Measurements from ENCODE around the gene CNOT11. TPM values are rescaled to one million over a fixed set of nuclear protein-coding genes. Genes with fewer than 3 reads are reported as not detected.

Gene CNOT11
- total and polyA plus RNA-seq, 2 of the 13 experiments (the other 11 are each of a cell fraction or from before 2014, with no cell fraction given): 114 to 209 TPM

GRCh38 chr2:101308432-101309210 lies 55.9 kb downstream of the CNOT11 start, which contains the start of gene RNF149 (continued):
- TF ChIP-seq ZNF724P (CRISPR knock-in tag; IDR thresholded peaks at IDR 0.05; ENCODE audit: borderline replicate concordance) (peak; percentile 93), HNRNPL (IDR thresholded peaks at IDR 0.05; ENCODE audit: low read depth, low read length) (0 out of 2 replicates have a peak, but pooled peaks have one; percentile 42), ARID3A (IDR thresholded peaks at IDR 0.05; ENCODE audit: low read depth, low read length) (no peak; the same call in 1 of the 2 replicates), ZNF138 (CRISPR knock-in tag; IDR thresholded peaks at IDR 0.05; ENCODE audit: low read depth) (peak; percentile 95; the same call in 1 of the 2 replicates), ZNF17 (CRISPR knock-in tag; IDR thresholded peaks at IDR 0.05) (peak; percentile 19; the same call in 1 of the 2 replicates), MIER3 (CRISPR knock-in tag; IDR thresholded peaks at IDR 0.05; ENCODE audit: borderline replicate concordance) (peak; percentile 90; the same call in 1 of the 2 replicates), ARNTL (CRISPR knock-in tag; IDR thresholded peaks at IDR 0.05) (peak; percentile 80), ATF7 (IDR thresholded peaks at IDR 0.05) (no peak), ATF7 (CRISPR knock-in tag; IDR thresholded peaks at IDR 0.05) (peak; percentile 84), KAT8 (CRISPR knock-in tag; IDR thresholded peaks at IDR 0.05) (peak; percentile 90), MAFK (conservative IDR thresholded peaks at IDR 0.05 in 1 of 2, IDR thresholded peaks at IDR 0.05 in 1 of 2; ENCODE audit: low read length in 2 of 2) (no peak), ZNF207 (IDR thresholded peaks at IDR 0.05; ENCODE audit: borderline replicate concordance) (no peak), PRMT3 (CRISPR knock-in tag; IDR thresholded peaks at IDR 0.05; ENCODE audit: borderline replicate concordance, low read depth) (no peak), RFXAP (CRISPR knock-in tag; IDR thresholded peaks at IDR 0.05; ENCODE audit: borderline replicate concordance) (peak; percentile 94), XBP1 (CRISPR knock-in tag; IDR thresholded peaks at IDR 0.05) (no peak; the same call in 1 of the 2 replicates), HIC2 (CRISPR knock-in tag; IDR thresholded peaks at IDR 0.05; ENCODE audit: low read depth) (0 out of 2 replicates have a peak, but pooled peaks have one; percentile 24), ZNF607 (CRISPR knock-in tag; IDR thresholded peaks at IDR 0.05; ENCODE audit: borderline replicate concordance) (peak; percentile 83; the same call in 1 of the 2 replicates), PHF21A (CRISPR knock-in tag; IDR thresholded peaks at IDR 0.05) (peak; percentile 96), SKI (IDR thresholded peaks at IDR 0.05; ENCODE audit: partially characterized antibody) (peak; percentile 92), ZNF792 (CRISPR knock-in tag; IDR thresholded peaks at IDR 0.05) (peak; percentile 88), SSRP1 (CRISPR knock-in tag; IDR thresholded peaks at IDR 0.05) (no peak), SRSF1 (optimal IDR thresholded peaks at IDR 0.05; ENCODE audit: low read depth, low read length) (peak; percentile 74), ZNF564 (CRISPR knock-in tag; IDR thresholded peaks at IDR 0.05) (peak; percentile 95), ZNF260 (CRISPR knock-in tag; IDR thresholded peaks at IDR 0.05; ENCODE audit: borderline replicate concordance, low read depth) (0 out of 2 replicates have a peak, but pooled peaks have one; percentile 33), NR0B2 (CRISPR knock-in tag; IDR thresholded peaks at IDR 0.05) (peak; percentile 98), ZFP90 (CRISPR knock-in tag; IDR thresholded peaks at IDR 0.05; ENCODE audit: borderline replicate concordance) (peak; percentile 96), ELF3 (CRISPR knock-in tag; IDR thresholded peaks at IDR 0.05) (peak; percentile 71), IKZF4 (CRISPR knock-in tag; IDR thresholded peaks at IDR 0.05; ENCODE audit: borderline replicate concordance, low read depth, not compliant biosample characterization) (no peak)

Measured in HepG2 (cell line).